ENCODE data around the gene THSD7B.

DNA sequence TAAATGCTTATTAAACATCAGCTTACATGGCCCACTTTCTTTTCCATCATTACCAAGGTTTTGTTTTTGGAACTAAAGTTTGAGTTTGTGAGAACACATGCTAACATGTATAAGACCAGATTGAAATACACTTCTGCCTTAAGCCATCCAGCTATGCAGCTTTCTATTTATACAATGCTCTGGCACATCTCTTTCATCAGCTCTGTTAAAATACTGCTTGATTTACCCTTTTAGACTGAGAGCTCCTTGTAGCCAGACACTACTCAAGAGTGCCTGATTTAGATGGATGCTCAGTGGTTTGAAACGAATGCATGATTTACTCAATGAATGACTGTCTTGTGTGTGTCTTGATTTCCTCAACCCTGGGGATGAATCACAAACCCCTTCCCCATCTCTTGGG lies 392.5 kb downstream of the THSD7B start:
- no peak for TF ChIP-seq POLR2AphosphoS5 (IDR thresholded peaks at IDR 0.05)
- TF ChIP-seq, protein P1, sequence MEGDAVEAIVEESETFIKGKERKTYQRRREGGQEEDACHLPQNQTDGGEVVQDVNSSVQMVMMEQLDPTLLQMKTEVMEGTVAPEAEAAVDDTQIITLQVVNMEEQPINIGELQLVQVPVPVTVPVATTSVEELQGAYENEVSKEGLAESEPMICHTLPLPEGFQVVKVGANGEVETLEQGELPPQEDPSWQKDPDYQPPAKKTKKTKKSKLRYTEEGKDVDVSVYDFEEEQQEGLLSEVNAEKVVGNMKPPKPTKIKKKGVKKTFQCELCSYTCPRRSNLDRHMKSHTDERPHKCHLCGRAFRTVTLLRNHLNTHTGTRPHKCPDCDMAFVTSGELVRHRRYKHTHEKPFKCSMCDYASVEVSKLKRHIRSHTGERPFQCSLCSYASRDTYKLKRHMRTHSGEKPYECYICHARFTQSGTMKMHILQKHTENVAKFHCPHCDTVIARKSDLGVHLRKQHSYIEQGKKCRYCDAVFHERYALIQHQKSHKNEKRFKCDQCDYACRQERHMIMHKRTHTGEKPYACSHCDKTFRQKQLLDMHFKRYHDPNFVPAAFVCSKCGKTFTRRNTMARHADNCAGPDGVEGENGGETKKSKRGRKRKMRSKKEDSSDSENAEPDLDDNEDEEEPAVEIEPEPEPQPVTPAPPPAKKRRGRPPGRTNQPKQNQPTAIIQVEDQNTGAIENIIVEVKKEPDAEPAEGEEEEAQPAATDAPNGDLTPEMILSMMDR (IDR thresholded peaks at IDR 0.05) = no peak

All from upper lobe of left lung (tissue), 4 donors.